Left kidney (tissue), 2 donors: Measurements from ENCODE around the gene TENM4. TPM values are rescaled to one million over a fixed set of nuclear protein-coding genes. Genes with fewer than 3 reads are reported as not detected.
"Not testable (repeated sequence)": the region's sequence is repeated elsewhere in the genome, so short reads cannot be mapped to it uniquely, and the experiment has no call there.

Experiments
- DNase-seq: peaks from one replicate; pipeline ENCODE4 v3.0.0-alpha.2; 2013
- polyA plus RNA-seq: library from polyadenylated mRNA; unstranded; fragments of 120-200 nt; gene quantifications from one replicate; pipeline ENCODE4 v1.2.1, GENCODE V29; 2013; ENCODE audit not compliant: insufficient read length

Gene TENM4
- polyA plus RNA-seq, 1 donor = 24.5 TPM

DNA sequence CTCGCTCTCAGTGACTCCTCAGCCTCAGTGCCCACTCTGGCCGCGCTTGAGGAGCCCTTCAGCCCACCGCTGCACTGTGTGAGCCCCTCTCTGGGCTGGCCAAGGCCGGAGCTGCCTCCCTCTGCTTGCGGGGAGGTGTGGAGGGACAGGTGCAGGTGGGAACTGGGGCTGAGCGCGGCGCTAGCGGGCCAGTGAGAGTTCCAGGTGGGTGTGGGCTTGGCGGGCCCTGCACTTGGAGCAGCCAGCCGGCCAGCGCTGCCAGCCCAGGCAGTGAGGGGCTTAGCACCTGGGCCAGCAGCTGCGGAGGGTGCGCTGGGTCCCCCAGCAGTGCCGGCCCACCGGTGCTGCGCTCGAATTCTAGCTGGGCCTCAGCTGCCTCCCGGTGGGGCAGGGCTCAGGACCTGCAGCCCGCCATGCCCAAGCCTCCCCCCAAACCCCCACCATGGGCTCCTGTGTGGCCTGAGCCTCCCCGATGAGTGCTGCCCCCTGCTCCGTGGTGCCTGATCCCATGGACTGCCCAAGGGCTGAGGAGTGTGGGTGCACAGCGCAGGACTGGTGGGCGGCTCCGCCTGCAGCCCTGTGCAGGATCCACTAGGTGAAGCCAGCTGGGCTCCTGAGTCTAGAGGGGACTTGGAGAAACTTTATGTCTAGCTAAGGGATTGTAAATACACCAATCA, 802.0 kb downstream of the TENM4 start:
- DNase-seq = no peak

DNA sequence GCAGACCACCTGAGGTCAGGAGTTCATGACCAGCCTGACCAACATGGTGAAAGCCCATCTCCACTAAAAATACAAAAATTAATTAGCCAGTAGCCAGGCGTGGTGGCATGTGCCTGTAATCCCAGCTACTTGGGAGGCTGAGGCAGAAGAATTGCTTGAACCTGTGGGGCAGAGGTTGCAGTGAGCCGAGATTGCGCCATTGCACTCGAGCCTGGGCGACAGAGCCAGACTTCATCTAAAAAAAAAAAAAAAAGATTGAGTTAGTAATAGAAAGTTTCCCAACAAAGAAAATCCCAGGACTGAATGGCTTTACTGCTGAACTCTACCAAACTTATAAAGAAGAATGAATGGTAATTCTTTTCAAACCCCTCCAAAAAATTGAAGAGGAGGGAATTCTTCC, 803.3 kb downstream of the TENM4 start:
- not testable (repeated sequence) for DNase-seq

DNA sequence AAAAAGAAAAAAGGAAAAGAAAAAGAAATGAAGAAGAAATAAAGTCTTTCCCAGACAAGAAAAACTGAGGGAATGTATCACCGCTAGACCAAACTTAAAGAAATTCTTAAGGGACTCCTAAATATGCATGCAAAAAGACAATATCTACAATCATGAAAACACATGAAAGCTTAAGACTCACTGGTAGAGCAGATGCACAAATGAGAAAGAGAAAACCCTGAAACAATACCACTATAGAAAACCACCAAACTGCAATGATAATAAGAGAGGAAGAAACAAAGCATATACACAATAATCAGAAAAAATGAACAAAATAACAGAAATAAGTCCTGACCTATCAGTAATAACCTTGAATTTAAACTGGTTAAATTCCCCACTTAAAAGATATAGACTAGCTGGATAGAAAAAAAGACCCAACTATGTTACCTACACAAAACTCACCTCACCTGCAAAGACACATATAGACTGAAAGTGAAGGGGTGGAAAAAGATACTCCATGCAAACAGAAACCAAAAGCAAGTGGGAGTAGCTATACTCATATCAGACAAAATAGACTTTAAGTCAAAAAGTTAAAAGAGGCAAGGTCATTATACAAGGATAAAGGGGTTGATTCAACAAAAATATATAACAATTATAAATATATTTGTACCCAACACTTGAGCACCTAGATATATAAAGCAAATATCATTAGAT, 804.9 kb downstream of the TENM4 start:
- DNase-seq = no peak

DNA sequence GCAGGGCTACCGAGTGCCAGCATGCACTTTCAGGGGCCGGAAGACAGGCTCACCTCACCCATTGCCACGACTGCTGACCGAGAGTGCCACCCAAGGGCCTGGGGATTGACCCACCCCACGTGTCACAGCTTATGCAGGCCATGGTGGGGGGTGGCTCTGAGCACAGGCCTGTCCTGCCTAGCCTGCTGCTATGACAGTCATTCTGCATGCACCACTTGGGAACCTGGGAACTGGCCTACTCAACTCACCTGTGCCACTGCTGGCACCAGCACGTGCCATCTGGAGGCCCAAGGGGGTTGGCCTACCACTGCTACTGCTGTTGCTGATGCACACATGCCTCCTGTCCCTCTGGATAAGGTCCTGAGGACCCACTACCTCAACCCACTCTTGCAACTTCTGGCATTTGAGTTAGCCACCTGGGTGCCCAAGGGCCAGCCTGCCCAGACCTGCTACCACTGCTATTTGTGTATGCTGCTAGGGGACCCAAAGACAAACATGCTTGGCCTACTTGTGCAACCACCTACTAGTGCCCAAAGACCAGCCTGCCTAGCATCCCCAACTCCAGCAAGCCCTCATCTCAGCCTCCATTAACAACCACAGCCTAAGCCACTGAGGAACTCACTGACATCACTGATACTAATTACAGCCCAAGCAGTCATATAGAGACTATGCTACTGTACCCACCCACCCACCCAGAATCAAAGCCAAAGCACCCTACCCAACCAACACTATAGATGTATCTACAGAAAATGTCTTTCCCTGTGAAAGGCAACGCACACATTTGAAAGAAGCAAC, 807.1 kb downstream of the TENM4 start:
- no peak for DNase-seq

DNA sequence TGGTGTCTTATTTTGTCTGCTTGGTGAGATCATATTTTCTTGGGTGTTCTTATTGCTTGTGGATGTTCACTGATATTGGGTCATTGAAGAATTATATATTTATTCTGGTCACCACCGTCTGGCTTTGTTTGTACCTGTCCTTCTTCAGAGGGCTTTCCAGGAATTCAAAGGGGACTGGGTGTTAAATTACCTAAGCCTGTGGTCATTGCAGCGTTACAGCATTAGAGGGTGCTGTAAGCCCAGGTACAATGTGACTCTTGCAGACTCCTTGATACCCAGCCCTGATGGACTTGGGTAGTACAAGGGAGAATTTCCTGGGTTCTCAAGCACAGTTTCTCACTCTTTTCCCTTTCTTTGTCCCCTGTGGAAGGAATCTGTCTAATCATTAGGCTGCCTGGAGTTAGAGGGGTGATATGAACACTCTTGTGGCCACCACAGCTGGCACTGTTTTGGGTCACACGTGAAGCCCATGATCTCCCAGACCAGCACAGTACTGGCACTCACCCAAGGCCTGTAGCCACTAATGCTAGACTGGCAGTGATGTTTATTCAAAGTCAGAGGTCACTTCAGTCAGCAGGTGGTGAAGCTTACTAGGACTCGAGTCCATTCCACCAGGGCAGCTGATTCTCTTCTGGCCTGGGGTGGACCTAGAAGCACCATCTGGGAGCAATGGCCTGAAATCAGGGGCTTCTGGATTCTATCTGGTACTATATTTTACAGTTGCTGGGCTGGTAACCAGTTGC, 810.1 kb downstream of the TENM4 start:
- no peak for DNase-seq

DNA sequence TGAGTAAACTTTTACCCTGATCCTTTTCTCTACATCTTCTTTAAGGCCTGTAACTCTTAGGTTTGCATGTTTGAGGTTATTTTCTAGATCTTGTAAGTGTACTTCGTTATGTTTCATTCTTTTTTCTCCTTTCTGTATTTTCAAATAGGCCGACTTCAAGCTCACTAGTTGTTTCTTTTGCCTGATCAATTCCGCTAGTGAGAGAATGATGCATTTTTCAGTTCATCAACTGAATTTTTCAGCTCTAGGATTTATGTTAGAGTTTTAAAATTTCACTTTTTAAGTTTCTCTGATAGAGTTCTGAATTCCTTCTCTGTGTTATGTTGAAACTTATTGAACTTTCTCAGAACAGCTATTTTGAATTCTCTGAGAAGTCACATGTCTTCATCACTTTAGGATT, 810.7 kb downstream of the TENM4 start:
- DNase-seq = no peak

DNA sequence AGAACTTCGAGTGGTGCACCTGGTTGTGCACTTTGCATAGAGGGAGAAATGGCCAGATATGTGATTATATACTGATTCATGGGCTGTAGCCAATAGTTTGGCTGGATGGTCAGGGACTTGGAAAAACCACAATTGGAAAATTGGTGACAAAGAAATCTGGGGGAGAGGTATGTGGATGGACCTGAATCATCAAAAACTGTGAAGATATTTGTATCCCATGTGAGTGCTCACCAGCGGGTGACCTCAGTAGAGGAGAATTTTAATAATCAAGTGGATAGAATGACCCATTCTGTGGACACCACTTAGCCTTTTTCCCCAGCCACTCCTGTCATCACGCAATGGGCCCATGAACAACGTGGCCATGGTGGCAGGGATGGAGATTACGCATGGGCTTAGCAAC, 818.2 kb downstream of the TENM4 start:
- DNase-seq = no peak

DNA sequence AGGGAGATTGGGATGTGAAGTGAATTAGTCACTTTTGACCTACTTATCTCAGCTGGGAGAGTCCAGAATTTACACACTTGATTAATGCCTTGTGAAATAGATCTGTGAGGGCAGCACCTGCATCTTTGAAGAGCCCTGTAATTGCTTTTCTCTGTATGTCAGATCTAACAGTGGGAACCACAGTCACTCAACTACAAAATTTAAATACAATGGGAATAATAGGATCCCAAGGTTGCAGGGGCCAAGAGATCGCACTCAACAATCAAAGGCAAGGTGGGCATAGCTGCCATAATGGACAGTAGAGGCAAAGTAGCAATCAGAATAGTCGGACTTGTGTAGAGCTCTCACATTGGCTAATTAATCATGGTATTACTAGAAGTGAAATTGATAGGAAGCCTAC, 820.7 kb downstream of the TENM4 start:
- DNase-seq = no peak

DNA sequence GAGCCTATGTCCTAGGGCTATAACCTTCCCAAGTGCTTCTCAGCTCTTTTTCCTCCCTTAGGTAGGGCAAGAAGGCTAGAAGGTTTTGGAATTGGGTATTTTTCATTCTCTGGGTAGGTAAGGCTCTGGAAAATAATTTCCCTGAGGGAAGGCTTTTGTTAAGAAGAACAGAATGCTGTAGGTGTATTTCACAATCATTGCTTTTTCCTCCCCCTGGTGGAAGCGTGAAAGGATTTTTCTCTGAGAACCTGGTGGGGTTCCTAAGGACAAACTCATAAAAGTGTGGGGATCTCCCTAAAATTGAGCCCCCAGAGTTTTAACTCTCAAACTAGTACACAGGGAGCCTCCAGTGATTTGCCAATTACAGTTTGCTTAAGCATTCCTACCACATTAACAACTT, 825.1 kb downstream of the TENM4 start:
- DNase-seq = no peak

DNA sequence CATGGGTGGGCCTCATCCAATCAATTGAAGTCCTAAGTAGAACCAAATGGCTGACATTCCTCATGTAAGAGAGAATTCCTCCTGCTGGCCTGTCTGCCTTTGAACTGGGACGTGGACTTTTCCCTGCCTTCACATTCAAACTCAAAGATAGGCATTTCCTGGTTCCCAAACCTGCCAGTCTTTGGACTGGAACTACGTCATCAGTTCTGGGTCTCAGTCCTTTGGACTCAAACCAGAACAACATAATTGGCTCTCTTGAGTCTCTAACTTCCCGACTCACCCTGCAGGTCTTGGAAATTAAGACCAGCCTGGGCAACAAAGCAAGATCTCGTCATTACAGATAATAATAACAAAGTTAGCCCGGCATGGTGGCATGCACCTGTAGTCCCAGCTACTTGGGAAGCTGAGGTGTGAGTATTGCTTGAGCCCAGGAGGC, 827.4 kb downstream of the TENM4 start:
- no peak for DNase-seq

DNA sequence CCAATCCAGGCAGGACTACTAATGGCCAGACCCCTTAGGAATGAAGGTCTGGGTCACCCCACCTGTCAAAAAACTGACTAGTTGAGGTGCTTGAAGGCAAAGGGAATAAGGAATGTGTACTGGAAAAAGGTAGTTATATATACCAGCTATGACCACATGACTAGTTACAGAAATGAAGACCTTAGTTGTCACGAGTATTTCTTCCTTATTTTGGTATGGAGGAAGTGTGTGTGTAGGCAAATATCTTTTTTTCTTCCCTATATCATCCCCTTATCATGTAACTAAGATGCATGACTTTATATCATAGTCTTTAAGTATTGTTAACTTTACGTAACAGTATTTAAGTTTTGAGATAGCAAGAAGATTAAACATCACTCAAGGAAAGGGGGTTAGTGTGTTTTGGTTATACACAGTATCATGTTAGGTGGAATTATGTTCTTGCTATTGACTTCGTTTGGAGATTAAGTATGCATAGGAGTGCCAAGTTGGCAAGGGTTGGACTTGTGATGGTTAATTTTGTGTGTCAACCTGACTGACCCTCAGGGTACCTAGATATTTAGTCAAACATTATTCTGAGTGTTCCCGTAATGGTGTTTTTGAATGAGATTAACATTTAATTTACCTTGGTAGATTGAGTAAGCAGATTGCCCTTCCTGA, 828.0 kb downstream of the TENM4 start:
- DNase-seq = no peak

DNA sequence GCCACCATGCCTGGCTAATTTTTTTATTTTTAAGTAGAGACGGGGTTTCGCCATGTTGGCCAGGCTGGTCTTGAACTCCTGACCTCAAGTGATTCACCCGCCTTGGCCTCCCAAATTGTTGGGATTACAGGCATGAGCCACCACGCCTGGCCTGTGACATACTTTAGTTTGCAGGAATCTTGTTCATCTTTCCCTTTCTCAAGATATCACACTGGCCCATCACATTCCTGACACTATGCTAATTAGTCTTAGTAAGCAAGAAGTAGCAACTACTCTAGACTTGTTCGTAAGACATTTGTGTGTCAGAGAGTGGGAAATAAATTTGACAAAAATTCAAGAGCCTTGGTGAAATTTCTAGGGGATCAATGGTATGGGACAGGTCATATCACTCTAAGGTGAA, 831.5 kb downstream of the TENM4 start:
- DNase-seq = not testable (repeated sequence)

DNA sequence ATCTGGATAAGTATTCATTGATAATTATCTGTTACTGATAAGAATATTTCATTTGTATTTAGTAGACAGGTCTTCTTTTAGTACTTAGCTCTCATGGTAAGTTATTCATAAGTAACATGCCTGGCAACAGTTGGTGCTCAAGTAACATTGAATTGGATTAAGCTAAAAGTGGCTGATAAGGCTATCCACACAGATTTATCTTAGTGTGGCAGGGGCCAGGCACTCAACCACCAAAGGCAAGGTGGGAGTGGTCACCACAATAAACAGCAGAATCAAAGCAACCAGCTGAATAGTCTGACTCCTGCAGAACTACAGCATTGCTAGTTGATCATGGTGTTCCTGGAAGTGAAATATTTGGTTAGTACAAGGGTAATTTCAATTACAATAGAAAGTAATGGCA, 833.1 kb downstream of the TENM4 start:
- no peak for DNase-seq

DNA sequence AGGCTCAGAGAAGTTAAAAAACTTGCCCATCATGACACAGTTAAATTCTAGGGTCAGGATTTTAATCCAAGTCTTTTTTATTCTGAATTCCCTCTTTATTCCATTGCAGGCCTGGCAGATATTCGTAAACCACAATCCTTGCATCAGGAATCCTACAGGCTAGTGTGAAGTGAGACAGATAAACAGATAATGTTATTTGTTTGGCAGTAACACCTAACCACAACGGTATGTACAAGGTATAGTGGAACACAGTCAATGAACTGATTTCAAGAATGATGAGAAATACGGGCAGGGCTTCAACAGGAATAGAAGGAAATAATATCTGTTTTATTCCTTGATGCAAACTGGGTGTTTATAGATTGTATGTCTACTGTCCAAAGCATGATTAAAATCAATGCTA, 834.2 kb downstream of the TENM4 start:
- no peak for DNase-seq

DNA sequence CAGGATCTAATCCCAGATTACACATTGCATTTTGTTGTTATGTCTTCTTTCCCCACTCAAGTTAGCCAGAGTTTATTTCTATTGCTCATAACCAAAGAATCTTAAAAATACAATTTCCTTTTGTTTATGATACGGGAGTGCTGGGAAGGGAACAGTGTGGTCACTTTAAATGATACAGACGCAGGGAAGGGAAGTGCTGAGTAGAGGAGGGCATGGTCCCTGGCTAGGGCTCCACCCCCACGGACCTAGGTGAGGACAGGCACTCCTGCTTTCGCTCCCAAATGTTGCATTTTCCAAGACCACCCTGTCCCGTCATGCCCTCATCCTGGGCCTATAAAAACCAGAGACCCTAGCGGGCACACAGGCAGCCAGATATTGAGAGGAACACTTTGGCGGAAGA, 835.5 kb downstream of the TENM4 start:
- DNase-seq = no peak

DNA sequence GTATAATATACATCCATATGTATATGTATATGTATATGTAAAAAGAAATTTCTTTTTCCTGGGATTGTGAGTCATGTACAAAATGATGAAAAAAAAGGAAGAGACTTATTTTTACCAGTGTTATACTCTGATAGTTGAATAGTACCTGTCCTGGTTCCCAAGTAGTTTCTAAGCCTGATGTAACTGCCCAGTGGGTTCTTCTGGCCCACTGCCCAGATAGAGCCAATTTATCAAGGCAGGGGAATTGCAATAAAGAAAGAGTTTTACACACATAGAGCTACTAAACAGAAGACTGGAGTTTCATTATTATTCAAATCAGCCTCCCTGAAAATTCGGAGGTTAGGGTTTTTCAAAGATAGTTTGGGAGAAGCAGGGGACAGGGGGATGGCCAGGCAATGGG, 837.0 kb downstream of the TENM4 start:
- DNase-seq = no peak
